CD4-positive, alpha-beta T cell treated with Interleukin-4 for 4 hours (primary cell): ENCODE measurements around the gene UNC13B.

Source experiments
- DNase-seq: peaks from one replicate; pipeline ENCODE4 v3.0.0-alpha.2; 2020

Gene UNC13B

GRCh38 chr9:35280399-35280798 lies 118.6 kb downstream of the UNC13B start:
- DNase-seq = no peak

GRCh38 chr9:35285731-35286130 lies 123.9 kb downstream of the UNC13B start:
- no peak for DNase-seq

- no peak for DNase-seq
Measured at GRCh38 chr9:35286381-35286780, 124.6 kb downstream of the UNC13B start.

- no peak for DNase-seq
Measured at GRCh38 chr9:35287987-35288632, 126.3 kb downstream of the UNC13B start.

- DNase-seq = no peak
Measured at GRCh38 chr9:35288778-35289177, 127.0 kb downstream of the UNC13B start.

GRCh38 chr9:35293376-35293964 lies 131.7 kb downstream of the UNC13B start:
- DNase-seq = no peak

GRCh38 chr9:35294066-35294465 lies 132.3 kb downstream of the UNC13B start:
- no peak for DNase-seq

- no peak for DNase-seq
Measured at GRCh38 chr9:35294556-35294955, 132.7 kb downstream of the UNC13B start.

- DNase-seq = no peak
Measured at GRCh38 chr9:35295369-35296036, 133.7 kb downstream of the UNC13B start.

GRCh38 chr9:35303567-35303966 lies 141.8 kb downstream of the UNC13B start:
- no peak for DNase-seq

GRCh38 chr9:35306283-35306682 lies 144.5 kb downstream of the UNC13B start:
- no peak for DNase-seq

GRCh38 chr9:35308316-35308715 lies 146.5 kb downstream of the UNC13B start:
- no peak for DNase-seq

- no peak for DNase-seq
Measured at GRCh38 chr9:35311891-35312639, 150.3 kb downstream of the UNC13B start.

GRCh38 chr9:35313460-35313859 lies 151.7 kb downstream of the UNC13B start:
- no peak for DNase-seq

- no peak for DNase-seq
Measured at GRCh38 chr9:35313916-35314315, 152.1 kb downstream of the UNC13B start.

- no peak for DNase-seq
Measured at GRCh38 chr9:35318741-35319140, 156.9 kb downstream of the UNC13B start.

- DNase-seq = no peak
Measured at GRCh38 chr9:35322075-35322885, 160.5 kb downstream of the UNC13B start.

- no peak for DNase-seq
Measured at GRCh38 chr9:35324966-35325365, 163.2 kb downstream of the UNC13B start.

GRCh38 chr9:35333551-35333950 lies 171.7 kb downstream of the UNC13B start:
- no peak for DNase-seq

GRCh38 chr9:35335164-35335563 lies 173.4 kb downstream of the UNC13B start:
- DNase-seq = no peak

- no peak for DNase-seq
Measured at GRCh38 chr9:35338086-35338485, 176.3 kb downstream of the UNC13B start.

- DNase-seq = no peak
Measured at GRCh38 chr9:35338561-35339274, 176.9 kb downstream of the UNC13B start.
